HEK293 (cell line): ENCODE results near the gene POLD1.

Source experiments
- FEZF1 ChIP-seq: fragments of 450-650 bp; formaldehyde crosslinking; IDR thresholded peaks from 2 replicates; pipeline ENCODE4 v1.5.1; 2016; ENCODE audit warnings: missing biosample characterization, missing genetic modification characterization
- GLIS2 ChIP-seq: fragments of 450-650 bp; formaldehyde crosslinking; IDR thresholded peaks from 2 replicates; pipeline ENCODE4 v1.5.1; 2016; ENCODE audit warnings: missing biosample characterization, missing genetic modification characterization
- KLF8 ChIP-seq: fragments of 450-650 bp; formaldehyde crosslinking; IDR thresholded peaks from 2 replicates; pipeline ENCODE4 v1.5.1; 2016; ENCODE audit warnings: missing biosample characterization, missing genetic modification characterization
- ZBTB20 ChIP-seq: fragments of 450-650 bp; formaldehyde crosslinking; IDR thresholded peaks from 2 replicates; pipeline ENCODE4 v1.5.1; 2016; ENCODE audit warnings: missing biosample characterization, missing genetic modification characterization
- ZBTB21 ChIP-seq: fragments of 450-650 bp; formaldehyde crosslinking; IDR thresholded peaks from 2 replicates; pipeline ENCODE4 v1.5.1; 2017; ENCODE audit warnings: missing biosample characterization, missing genetic modification characterization
- ZFP41 ChIP-seq: fragments of 450-650 bp; formaldehyde crosslinking; IDR thresholded peaks from 2 replicates; pipeline ENCODE4 v1.5.1; 2016; ENCODE audit warnings: missing biosample characterization, missing genetic modification characterization, borderline replicate concordance
- ZIC2 ChIP-seq: fragments of 450-650 bp; formaldehyde crosslinking; IDR thresholded peaks from 2 replicates; pipeline ENCODE4 v1.5.1; 2016; ENCODE audit warnings: missing biosample characterization, missing genetic modification characterization
- ZNF211 ChIP-seq: fragments of 450-650 bp; formaldehyde crosslinking; IDR thresholded peaks from 2 replicates; pipeline ENCODE4 v1.5.1; 2016; ENCODE audit warnings: low read depth, missing biosample characterization, missing genetic modification characterization
- ZNF239 ChIP-seq: fragments of 450-650 bp; formaldehyde crosslinking; IDR thresholded peaks from 2 replicates; pipeline ENCODE4 v1.5.1; 2016; ENCODE audit warnings: missing biosample characterization, missing genetic modification characterization
- ZNF341 ChIP-seq: fragments of 450-650 bp; formaldehyde crosslinking; IDR thresholded peaks from 2 replicates; pipeline ENCODE4; 2016; ENCODE audit warnings: low read depth, missing biosample characterization, missing genetic modification characterization
- ZNF555 ChIP-seq: fragments of 450-650 bp; formaldehyde crosslinking; conservative IDR thresholded peaks from 2 replicates; pipeline ENCODE4 v1.5.1; 2017; ENCODE audit warnings: missing biosample characterization, mild to moderate bottlenecking, missing genetic modification characterization, inconsistent platforms
- ZNF571 ChIP-seq: fragments of 450-650 bp; formaldehyde crosslinking; IDR thresholded peaks from 2 replicates; pipeline ENCODE4 v1.5.0; 2017; ENCODE audit warnings: missing biosample characterization, missing genetic modification characterization
- ZNF596 ChIP-seq: fragments of 450-650 bp; IDR thresholded peaks from 2 replicates; pipeline ENCODE4 v1.5.0; 2018; ENCODE audit warnings: missing biosample characterization, mild to moderate bottlenecking, missing genetic modification characterization, moderate library complexity
- ZNF621 ChIP-seq: fragments of 450-650 bp; formaldehyde crosslinking; IDR thresholded peaks from 2 replicates; pipeline ENCODE4 v1.5.1; 2017; ENCODE audit warnings: missing biosample characterization, missing genetic modification characterization
- ZNF664 ChIP-seq: fragments of 450-650 bp; formaldehyde crosslinking; IDR thresholded peaks from 2 replicates; pipeline ENCODE4 v1.5.1; 2016; ENCODE audit warnings: missing biosample characterization, missing genetic modification characterization
- ZNF768 ChIP-seq: fragments of 450-650 bp; formaldehyde crosslinking; IDR thresholded peaks from 2 replicates; pipeline ENCODE4 v1.5.1; 2018; ENCODE audit warnings: missing biosample characterization, mild to moderate bottlenecking, missing genetic modification characterization
- ZNF776 ChIP-seq: fragments of 450-650 bp; formaldehyde crosslinking; IDR thresholded peaks from 2 replicates; pipeline ENCODE4 v1.5.0; 2017; ENCODE audit warnings: missing biosample characterization, missing genetic modification characterization, borderline replicate concordance
- ZNF830 ChIP-seq: fragments of 450-650 bp; IDR thresholded peaks from 2 replicates; pipeline ENCODE4 v1.5.0; 2018; ENCODE audit warnings: missing biosample characterization, missing genetic modification characterization, low read depth, mild to moderate bottlenecking, moderate library complexity
- ZXDB ChIP-seq: fragments of 450-650 bp; formaldehyde crosslinking; IDR thresholded peaks from 2 replicates; pipeline ENCODE4 v1.5.1; 2016; ENCODE audit warnings: missing biosample characterization, missing genetic modification characterization
- TF ChIP-seq, protein P1 (sequence below): IDR thresholded peaks from 2 replicates; pipeline ENCODE4 v1.6.1; 2011; ENCODE audit warnings: mild to moderate bottlenecking, low read depth, low read length, borderline replicate concordance
- TF ChIP-seq, protein P2 (sequence below): fragments of 450-650 bp; formaldehyde crosslinking; conservative IDR thresholded peaks from 2 replicates; pipeline ENCODE4 v1.5.1; 2016; ENCODE audit warnings: low read depth, missing biosample characterization, missing genetic modification characterization
- TF ChIP-seq, protein P3 (sequence below): fragments of 450-650 bp; formaldehyde crosslinking; IDR thresholded peaks from 2 replicates; pipeline ENCODE4 v1.5.1; 2016; ENCODE audit warnings: missing biosample characterization, missing genetic modification characterization, borderline replicate concordance
- TF ChIP-seq, protein P4 (sequence below): fragments of 450-650 bp; IDR thresholded peaks from 2 replicates; pipeline ENCODE4 v1.5.1; 2018; ENCODE audit warnings: missing biosample characterization, missing genetic modification characterization
- TF ChIP-seq, protein P5 (sequence below): fragments of 450-650 bp; formaldehyde crosslinking; IDR thresholded peaks from 2 replicates; pipeline ENCODE4 v1.5.1; 2016; ENCODE audit warnings: missing biosample characterization, missing genetic modification characterization, low read depth
- TF ChIP-seq, protein P6 (sequence below): fragments of 450-650 bp; formaldehyde crosslinking; IDR thresholded peaks from 2 replicates; pipeline ENCODE4 v1.5.1; 2016; ENCODE audit warnings: missing biosample characterization, missing genetic modification characterization

Gene POLD1

DNA sequence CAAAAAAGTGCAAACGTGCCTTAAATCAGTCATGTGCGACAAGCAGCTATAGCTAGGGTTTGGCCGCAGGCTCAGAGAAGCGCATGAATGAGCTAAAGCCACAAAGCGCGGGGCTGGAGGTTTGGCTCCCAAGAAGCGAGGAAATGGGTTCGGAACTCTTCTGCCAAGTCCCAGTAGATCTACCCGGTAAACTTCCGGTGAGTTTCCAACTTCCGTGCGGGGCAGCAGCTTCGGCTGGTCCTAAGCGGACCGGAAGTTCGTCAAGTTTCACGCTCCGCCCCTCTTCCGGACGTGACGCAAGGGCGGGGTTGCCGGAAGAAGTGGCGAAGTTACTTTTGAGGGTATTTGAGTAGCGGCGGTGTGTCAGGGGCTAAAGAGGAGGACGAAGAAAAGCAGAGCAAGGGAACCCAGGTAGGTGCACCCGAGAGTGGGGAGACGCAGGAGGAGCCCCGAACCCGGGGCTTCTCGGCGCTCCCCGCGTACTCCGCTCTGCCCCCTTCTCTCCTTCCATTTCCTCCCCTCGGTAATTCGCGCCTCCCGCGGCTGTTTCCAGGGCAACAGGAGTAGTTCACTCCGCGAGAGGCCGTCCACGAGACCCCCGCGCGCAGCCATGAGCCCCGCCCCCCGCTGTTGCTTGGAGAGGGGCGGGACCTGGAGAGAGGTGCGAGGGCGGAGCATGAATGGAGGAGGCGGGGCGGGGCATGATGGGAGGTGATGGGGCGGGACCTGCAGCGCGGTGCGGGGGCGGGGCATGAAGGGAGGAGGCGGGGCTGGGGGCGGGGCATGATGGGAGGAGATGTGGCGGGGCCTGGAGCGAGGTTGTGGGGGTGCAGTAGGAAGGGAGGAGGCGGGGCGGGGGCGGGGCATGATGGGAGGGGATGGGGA lies 7.7 kb upstream of the POLD1 start, which contains the start of gene NR1H2 (continued):
- TF ChIP-seq ZFP41 (tag by site-specific recombination) (no peak), ZNF664 (tag by site-specific recombination) (peak; percentile 52), ZIC2 (tag by site-specific recombination) (peak; percentile 42), ZNF571 (tag by site-specific recombination) (no peak), ZXDB (tag by site-specific recombination) (peak; percentile 92), ZNF341 (tag by site-specific recombination) (peak; percentile 67), GLIS2 (tag by site-specific recombination) (peak; percentile 83), ZNF596 (tag by site-specific recombination) (no peak), ZNF555 (tag by site-specific recombination) (no peak), ZNF776 (tag by site-specific recombination) (no peak), ZNF239 (no peak), FEZF1 (tag by site-specific recombination) (peak; percentile 36), ZNF211 (no peak), ZNF621 (tag by site-specific recombination) (no peak), ZNF830 (tag by site-specific recombination) (no peak), ZNF768 (tag by site-specific recombination) (peak; percentile 98), KLF8 (tag by site-specific recombination) (peak; percentile 93), ZBTB20 (tag by site-specific recombination) (peak; percentile 54; the same call in 1 of the 2 replicates), ZBTB21 (tag by site-specific recombination) (peak; percentile 99)
- TF ChIP-seq, protein P1, sequence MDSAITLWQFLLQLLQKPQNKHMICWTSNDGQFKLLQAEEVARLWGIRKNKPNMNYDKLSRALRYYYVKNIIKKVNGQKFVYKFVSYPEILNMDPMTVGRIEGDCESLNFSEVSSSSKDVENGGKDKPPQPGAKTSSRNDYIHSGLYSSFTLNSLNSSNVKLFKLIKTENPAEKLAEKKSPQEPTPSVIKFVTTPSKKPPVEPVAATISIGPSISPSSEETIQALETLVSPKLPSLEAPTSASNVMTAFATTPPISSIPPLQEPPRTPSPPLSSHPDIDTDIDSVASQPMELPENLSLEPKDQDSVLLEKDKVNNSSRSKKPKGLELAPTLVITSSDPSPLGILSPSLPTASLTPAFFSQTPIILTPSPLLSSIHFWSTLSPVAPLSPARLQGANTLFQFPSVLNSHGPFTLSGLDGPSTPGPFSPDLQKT: peak; percentile 88
- TF ChIP-seq, protein P2, sequence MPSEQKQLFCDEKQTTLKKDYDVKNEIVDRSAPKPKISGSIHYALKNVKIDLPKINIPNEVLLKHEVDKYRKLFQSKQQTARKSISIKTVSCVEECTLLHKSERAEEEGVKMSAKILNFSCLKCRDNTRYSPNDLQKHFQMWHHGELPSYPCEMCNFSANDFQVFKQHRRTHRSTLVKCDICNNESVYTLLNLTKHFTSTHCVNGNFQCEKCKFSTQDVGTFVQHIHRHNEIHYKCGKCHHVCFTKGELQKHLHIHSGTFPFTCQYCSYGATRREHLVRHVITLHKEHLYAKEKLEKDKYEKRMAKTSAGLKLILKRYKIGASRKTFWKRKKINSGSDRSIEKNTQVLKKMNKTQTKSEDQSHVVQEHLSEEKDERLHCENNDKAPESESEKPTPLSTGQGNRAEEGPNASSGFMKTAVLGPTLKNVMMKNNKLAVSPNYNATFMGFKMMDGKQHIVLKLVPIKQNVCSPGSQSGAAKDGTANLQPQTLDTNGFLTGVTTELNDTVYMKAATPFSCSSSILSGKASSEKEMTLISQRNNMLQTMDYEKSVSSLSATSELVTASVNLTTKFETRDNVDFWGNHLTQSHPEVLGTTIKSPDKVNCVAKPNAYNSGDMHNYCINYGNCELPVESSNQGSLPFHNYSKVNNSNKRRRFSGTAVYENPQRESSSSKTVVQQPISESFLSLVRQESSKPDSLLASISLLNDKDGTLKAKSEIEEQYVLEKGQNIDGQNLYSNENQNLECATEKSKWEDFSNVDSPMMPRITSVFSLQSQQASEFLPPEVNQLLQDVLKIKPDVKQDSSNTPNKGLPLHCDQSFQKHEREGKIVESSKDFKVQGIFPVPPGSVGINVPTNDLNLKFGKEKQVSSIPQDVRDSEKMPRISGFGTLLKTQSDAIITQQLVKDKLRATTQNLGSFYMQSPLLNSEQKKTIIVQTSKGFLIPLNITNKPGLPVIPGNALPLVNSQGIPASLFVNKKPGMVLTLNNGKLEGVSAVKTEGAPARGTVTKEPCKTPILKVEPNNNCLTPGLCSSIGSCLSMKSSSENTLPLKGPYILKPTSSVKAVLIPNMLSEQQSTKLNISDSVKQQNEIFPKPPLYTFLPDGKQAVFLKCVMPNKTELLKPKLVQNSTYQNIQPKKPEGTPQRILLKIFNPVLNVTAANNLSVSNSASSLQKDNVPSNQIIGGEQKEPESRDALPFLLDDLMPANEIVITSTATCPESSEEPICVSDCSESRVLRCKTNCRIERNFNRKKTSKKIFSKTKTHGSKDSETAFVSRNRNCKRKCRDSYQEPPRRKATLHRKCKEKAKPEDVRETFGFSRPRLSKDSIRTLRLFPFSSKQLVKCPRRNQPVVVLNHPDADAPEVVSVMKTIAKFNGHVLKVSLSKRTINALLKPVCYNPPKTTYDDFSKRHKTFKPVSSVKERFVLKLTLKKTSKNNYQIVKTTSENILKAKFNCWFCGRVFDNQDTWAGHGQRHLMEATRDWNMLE: peak; percentile 99
- TF ChIP-seq, protein P3, sequence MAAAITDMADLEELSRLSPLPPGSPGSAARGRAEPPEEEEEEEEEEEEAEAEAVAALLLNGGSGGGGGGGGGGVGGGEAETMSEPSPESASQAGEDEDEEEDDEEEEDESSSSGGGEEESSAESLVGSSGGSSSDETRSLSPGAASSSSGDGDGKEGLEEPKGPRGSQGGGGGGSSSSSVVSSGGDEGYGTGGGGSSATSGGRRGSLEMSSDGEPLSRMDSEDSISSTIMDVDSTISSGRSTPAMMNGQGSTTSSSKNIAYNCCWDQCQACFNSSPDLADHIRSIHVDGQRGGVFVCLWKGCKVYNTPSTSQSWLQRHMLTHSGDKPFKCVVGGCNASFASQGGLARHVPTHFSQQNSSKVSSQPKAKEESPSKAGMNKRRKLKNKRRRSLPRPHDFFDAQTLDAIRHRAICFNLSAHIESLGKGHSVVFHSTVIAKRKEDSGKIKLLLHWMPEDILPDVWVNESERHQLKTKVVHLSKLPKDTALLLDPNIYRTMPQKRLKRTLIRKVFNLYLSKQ (tag by site-specific recombination): no peak
- TF ChIP-seq, protein P4, sequence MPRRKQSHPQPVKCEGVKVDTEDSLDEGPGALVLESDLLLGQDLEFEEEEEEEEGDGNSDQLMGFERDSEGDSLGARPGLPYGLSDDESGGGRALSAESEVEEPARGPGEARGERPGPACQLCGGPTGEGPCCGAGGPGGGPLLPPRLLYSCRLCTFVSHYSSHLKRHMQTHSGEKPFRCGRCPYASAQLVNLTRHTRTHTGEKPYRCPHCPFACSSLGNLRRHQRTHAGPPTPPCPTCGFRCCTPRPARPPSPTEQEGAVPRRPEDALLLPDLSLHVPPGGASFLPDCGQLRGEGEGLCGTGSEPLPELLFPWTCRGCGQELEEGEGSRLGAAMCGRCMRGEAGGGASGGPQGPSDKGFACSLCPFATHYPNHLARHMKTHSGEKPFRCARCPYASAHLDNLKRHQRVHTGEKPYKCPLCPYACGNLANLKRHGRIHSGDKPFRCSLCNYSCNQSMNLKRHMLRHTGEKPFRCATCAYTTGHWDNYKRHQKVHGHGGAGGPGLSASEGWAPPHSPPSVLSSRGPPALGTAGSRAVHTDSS (tag by site-specific recombination): 0 out of 2 replicates have a peak, but pooled peaks have one; percentile 21
- TF ChIP-seq, protein P5, sequence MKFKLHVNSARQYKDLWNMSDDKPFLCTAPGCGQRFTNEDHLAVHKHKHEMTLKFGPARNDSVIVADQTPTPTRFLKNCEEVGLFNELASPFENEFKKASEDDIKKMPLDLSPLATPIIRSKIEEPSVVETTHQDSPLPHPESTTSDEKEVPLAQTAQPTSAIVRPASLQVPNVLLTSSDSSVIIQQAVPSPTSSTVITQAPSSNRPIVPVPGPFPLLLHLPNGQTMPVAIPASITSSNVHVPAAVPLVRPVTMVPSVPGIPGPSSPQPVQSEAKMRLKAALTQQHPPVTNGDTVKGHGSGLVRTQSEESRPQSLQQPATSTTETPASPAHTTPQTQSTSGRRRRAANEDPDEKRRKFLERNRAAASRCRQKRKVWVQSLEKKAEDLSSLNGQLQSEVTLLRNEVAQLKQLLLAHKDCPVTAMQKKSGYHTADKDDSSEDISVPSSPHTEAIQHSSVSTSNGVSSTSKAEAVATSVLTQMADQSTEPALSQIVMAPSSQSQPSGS (tag by site-specific recombination): no peak
- TF ChIP-seq, protein P6, sequence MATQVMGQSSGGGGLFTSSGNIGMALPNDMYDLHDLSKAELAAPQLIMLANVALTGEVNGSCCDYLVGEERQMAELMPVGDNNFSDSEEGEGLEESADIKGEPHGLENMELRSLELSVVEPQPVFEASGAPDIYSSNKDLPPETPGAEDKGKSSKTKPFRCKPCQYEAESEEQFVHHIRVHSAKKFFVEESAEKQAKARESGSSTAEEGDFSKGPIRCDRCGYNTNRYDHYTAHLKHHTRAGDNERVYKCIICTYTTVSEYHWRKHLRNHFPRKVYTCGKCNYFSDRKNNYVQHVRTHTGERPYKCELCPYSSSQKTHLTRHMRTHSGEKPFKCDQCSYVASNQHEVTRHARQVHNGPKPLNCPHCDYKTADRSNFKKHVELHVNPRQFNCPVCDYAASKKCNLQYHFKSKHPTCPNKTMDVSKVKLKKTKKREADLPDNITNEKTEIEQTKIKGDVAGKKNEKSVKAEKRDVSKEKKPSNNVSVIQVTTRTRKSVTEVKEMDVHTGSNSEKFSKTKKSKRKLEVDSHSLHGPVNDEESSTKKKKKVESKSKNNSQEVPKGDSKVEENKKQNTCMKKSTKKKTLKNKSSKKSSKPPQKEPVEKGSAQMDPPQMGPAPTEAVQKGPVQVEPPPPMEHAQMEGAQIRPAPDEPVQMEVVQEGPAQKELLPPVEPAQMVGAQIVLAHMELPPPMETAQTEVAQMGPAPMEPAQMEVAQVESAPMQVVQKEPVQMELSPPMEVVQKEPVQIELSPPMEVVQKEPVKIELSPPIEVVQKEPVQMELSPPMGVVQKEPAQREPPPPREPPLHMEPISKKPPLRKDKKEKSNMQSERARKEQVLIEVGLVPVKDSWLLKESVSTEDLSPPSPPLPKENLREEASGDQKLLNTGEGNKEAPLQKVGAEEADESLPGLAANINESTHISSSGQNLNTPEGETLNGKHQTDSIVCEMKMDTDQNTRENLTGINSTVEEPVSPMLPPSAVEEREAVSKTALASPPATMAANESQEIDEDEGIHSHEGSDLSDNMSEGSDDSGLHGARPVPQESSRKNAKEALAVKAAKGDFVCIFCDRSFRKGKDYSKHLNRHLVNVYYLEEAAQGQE: peak; percentile 32; the same call in 1 of the 2 replicates
